TTC549 (cell line): ENCODE data around the gene ZNF736.
A peak's percentile ranks its signal among the peaks of the same experiment; 100 is the strongest.
"Not testable (repeated sequence)": the region's sequence is repeated elsewhere in the genome, so short reads cannot be mapped to it uniquely, and the experiment has no call there.

Source experiments
- FAIRE-seq: peaks from 2 replicates; lab custom pipeline; 2012; peaks lifted over from hg19 to GRCh38; lab: Jason Lieb, UNC

The ZNF736 gene

DNA sequence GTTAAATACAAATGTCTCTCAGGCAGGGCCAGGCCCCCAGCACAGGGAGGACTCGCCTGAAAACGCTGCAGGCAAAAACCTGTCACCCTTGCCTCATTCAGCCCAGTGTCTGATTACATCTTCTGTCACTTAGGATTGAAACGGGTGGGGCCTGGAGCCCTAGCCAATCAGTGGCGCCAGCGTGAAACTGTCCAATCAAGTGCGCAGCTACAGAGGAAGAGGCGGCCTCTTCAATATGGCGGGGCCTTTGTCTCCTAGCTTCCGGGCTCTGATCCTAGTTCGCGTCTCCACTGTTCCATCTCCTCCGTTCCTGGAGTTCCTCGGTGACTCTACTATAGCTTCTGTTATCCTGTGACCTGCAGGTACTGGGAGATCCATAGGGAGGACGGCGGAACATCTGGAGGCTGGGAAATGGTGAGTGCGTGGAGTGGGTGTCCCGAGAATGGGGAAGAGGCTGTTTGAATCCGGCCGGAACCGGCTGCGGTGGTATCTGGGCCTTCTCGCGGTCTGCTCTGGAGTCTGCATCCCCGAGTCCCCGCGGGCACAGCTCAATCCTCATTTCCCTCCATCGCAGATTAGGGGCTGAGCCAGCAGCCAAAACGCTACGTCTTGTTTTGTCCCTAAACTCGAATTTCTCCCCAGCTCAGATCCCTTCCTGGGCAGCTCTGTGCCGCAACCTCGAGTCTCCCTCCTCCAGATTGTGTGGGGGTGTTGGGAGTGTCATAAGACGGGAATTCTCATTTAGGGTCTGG is at the start of gene ZNF736:
Gene ZNF736, plus strand, starts transcription at position 222 of the 752 bp plus-strand sequence. Its CDS starts 190 bp downstream, at position 412.
- peak; percentile 54 for FAIRE-seq

DNA sequence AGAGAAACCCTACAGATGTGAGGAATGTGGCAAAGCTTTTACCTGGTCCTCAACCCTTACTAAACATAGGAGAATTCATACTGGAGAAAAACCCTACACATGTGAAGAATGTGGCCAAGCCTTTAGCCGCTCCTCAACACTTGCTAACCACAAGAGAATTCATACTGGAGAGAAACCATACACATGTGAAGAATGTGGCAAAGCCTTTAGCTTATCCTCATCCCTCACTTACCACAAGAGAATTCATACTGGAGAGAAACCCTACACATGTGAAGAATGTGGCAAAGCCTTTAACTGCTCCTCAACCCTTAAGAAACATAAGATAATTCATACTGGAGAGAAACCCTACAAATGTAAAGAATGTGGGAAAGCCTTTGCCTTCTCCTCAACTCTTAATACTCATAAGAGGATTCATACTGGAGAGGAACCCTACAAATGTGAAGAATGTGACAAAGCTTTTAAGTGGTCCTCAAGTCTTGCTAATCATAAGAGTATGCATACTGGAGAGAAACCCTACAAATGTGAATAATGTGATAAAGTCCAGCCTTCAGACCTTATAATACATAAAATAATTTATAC is 47.3 kb upstream of the ZNF736 start:
- no peak for FAIRE-seq

DNA sequence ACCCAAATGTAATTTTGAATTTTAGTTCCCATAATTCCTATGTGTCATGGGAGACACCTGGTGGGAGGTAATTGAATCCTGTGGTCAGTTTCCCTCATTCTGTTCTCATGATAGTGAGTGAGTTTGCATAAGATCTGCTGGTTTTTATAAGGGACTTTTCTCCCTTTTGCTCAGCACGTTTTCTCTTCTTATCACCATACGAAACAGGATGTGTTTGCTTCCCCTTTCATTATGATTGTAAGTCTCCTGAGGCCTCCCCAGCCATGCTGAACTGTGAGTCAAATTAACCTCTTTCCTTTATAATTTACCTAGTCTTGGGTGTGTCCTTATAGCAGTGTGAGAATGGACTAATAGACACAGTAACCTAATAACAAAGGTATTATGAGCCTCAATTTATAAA is 36.1 kb upstream of the ZNF736 start:
- FAIRE-seq: no peak

DNA sequence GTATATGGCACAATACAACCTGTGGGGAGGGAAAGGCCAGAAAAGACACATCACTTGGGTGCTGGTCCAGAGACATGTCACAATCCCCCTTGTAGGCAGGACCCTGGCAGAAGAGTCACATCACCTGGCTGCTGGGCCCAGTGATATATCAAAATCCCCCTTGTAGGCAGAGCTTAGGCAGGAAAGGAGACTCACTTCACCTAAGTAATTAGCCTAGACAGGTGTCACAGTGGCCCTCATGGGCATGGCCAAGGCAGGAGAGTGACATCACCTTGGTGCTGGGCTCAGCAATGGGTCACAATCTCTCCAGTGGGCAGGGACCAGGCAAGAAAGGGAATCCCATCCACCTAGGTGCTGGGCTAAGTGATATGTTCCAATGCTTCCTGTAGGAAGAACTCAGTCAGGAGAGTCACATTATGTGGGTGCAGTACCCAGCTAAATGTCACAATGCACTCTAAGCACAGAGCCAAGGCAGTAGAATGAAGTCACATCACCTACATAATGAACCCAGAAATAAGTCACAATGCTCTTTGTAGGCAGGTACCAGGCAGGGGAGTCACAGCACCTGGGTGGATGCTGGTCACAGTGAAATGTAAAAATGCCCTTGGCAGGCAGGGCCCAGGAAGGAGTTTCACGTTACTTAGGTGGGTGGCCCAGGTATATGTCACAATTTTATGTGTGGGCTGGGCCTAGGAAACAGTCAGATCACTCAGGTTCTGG is 18.9 kb upstream of the ZNF736 start:
- FAIRE-seq: no peak

DNA sequence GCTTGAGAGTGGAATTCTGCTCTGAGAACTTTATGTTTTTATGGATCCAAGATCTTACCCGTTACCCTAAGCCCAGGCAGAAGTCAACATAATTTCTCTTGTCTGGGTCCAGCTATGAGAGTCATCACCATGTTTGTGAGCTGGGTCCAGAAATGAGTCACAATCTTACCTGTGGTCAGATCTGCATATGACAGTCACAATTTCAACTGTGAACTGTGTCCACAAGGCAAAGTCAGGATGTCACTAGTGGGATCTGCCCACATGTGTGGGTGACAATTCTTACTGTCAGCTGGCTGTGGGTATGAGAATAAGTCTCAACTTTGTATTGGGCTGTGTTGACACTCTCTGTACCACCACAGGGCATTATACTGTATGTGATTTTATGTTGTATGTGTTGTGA is 16.3 kb upstream of the ZNF736 start:
- FAIRE-seq: not testable (repeated sequence)

DNA sequence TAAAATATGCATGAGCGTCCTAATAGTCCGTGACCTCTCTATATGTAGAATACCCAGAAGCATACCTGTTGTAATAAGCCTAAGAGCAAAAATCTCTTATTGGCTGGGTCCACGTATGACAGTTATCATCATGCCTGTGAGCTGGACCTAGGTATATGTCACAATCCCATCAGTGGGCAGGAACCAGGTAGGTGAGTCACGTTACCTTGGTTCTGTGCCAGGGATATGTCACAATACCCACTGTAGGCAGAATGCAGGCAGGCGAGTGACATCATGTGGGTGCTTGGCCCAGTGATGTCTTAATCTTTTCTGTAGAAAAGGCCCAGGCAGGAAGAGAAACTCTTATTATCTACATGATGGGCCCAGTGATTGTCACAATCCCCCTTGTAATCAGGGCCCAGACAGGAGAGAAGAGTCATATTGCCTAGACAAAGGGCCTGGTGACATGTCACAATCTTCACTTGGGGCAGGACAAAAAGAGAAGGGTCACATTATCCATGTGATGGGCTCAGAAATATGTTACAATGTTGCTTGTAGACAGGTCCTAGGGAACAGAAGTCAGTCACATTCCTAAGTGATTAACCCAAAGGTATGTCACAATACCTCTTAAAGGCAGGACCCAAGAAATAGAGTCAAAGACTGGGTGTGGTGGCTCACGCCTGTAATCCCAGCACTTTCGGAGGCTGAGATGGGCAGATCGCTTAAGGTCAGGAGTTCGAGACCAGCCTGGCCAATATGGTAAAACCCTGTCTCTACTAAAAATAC is 12.9 kb upstream of the ZNF736 start:
- no peak for FAIRE-seq

DNA sequence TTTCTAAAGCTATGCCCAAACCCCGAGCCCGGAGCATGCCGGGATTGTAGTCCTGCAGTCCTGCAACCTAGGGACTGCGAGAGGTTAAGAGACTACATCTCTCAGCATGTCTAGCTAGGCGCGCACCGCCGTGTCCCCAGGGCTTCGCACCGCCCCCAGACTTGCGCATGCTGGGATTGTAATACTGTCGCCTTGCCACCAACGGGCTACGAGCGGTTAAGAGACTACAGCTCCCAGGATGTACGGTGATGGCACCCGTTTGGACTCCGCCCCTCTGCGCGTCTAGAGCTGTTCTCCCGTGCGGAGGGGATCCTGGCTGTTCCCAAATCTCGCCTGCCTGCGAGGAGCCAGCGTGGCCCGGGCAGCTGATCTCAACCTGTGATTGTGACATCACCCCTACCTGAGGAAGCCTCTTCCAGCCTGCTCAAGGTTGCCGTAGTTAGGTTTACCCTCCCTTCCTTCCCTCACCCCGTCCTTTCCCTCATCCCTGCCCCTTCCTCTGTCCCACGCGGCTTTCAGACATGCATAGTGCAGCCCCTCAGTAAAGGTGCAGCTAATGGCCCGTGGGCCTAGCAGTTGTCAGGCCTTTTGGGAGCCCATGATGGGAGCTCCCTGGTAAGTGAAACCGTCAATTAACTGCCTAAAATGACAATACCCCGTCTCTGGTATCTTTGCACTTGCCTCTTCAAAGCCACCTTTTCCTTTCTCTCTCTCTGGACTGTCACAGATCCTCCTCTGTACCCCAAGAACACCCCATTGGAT is 6.3 kb upstream of the ZNF736 start:
- no peak for FAIRE-seq

DNA sequence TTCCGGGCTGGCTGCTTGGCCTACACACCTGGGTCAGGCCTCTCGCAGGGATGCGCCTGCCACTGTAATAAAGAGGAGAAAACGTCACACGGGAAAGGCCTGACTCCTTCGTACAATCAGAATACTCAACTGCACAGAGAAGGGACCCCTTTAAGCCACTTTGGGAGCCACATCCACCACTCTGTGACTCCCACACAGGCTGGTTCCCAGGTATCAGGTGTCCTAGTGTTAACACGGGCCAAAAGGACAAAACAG is 5.8 kb upstream of the ZNF736 start:
- FAIRE-seq: no peak

DNA sequence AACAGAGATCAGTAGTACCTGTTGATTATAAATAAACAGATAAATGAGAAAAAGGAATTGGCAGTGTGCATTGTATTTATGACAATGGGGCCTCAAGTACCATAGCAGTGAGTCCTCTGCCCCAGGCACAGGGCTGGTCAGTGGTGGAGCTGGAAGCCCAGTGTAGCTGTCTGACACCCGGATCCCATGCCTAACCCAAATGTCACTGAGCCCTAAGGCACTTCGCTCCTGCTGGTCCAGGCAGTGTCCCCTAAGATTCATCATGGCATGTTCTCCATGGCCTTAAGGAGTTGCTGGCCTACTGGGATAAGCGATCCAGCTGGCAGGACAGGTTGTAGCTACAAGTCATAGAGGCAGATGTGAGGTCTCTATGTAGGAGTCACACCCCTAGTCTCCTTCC is 3.3 kb upstream of the ZNF736 start:
- FAIRE-seq: no peak

DNA sequence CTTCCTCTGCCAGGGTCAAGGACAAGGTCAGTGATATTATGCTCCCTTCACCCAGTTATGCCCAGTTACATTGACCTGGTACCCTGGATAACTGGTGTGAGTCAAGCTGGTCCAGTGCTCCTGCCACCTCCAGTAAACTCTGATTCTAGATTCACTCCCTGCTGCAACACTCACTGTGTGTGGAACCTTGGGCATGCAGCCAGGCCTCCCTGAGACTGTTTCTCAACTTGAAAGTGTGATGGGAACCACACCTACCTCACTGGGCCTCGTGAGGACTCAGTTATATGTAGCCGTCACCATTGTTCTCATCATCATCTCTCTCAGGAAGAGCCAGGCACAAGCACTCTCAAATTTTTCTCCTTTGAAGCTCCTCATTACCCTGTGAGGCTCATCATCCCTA is 935 bp upstream of the ZNF736 start:
- FAIRE-seq: no peak

DNA sequence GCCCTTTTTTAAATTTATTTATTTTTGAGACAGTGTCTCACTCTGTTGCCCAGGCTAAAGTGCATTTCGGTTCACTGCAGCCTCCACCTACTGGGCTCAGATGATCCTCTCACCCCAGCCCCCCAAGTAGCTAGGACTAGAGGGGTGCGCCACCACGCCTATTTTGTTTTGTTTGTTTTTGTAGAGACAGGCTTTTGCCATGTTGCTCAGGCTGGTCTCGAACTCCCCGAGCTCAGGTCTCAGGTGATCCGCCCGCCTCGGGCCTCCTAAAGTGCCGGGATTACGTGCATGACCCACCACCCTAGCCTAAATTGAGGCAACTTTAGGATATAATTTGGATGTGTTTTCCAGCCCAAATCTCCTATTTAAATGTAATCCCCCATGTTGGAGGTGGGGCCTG is 805 bp downstream of the ZNF736 start:
- FAIRE-seq: no peak

DNA sequence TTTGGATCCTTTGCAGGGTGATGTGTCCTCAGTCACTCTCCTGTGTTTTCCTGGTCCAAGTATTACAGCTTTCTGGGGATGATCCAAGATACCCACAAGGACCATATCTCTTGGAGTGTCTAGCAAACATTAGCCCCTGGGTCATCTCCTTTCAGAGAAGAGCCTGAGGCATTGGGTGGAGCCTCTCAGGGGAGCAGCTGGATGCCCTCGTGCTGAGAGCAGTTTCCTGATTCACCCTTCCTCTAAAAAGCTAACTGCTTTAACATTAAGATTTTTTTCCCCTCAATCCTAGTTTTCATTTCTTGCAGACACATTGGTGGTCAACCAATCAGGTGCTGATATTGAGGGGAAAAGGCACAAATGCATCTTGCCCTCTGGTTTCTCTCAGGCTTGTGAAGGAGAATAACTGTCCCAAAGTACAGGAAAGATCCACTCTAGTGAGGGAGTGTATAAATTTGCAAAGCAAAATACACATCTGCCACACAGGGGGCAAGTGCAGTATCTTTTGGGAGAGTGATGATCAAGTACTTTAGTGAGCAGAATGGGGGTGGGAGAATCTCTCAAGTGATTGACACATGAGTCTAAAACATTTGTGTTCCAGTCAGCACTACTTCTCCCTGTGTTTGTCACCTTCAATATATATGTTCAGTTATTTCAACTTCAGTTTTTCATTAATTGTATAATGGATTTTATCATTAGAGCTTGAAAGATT is 2.4 kb downstream of the ZNF736 start:
- not testable (repeated sequence) for FAIRE-seq

DNA sequence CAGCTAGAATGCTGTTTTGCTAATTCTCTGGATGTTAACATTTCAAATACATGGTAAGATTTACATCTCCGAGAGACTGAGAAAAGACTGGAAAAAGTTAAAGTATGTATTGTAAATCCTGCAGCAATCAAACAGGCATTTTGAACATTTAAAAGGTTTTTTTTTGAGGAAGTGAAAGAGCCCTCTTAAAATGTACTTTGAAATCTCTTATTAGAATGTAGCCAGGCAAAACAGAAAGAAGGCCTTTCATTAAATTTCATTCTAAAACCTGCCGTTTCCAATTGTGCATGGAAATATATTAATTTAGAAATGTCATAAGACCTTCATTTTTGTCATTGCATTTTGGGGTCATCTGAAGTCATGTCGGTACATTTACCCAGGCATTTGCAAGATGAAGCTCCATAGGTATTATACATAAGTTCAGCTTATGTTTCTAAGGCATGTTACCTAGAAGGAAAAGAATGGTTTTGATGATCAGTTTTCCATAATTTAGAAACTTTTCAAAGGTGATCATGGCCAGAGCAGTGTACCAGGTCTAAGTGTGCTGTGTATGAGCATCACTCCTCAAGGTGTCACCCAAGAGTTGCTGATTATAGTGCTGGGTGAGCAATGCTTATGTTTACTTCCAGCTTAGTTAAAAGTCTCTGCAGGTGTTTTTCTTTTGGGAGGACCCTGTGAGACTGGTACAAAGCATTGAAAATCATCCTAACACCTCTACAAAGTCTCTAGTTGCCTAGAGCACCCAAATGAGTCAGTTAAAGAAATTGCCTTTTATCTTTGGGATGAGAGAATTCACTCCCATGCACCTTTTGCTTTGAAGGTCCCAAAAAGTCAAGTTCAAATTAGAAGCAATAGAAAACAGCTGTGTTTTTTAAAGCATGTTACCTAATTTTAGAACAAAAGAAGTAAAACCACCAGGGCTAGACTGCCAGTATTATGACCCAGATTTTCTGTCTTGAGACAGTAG is 7.1 kb downstream of the ZNF736 start:
- no peak for FAIRE-seq

DNA sequence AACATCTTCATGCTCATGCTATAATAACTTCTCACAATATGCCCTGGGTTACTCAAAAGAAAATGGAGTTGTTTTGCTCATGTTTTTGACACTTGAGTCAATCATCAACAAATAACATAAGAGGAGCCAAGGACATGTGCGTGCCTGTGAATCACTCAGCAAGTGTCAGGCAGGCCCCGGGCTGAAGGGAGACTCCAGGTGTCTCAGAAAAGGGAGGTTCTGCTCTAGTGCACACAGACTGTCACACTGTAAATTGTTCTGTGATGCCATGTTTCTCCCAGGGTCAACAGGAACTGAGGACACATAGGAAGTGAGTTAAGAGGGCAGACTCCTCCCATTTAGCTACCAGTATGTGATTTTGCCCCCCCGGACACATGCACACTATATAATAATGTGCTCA is 10.4 kb downstream of the ZNF736 start:
- not testable (repeated sequence) for FAIRE-seq

DNA sequence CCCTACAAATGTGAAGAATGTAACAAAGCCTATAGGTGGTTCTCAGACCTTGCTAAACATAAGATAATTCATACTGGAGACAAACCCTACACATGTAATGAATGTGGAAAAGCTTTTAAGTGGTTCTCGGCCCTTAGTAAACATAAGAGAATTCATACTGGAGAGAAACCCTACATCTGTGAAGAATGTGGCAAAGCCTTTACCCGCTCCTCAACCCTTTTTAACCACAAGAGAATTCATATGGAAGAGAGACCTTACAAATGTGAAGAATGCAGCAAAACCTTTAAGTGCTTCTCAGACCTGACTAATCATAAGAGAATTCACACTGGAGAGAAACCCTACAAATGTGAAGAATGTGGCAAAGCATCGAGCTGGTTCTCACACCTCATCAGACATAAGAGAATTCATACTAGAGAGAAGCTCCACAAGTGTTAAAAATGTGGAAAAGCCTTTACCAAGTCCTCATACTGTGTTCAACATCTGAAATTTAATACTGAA is 35.0 kb downstream of the ZNF736 start:
- not testable (repeated sequence) for FAIRE-seq

DNA sequence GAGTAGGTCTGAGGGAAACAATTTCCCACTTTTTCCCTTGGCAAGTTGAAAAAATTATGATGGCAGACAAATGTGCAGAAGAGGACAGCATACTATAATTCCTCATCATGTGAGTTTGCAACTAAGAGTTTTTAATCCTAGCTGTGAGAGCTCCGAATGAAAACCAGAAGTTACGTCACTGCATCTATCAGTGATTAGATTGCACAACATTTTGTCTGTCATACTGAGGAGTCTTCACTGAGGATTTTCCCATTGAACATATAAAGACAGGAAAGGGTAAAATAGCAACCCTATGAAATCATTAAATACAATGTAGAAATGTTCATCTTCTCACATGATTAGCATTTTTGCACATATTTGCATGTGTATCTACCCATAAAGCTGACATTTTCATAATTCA is 45.8 kb downstream of the ZNF736 start:
- no peak for FAIRE-seq

DNA sequence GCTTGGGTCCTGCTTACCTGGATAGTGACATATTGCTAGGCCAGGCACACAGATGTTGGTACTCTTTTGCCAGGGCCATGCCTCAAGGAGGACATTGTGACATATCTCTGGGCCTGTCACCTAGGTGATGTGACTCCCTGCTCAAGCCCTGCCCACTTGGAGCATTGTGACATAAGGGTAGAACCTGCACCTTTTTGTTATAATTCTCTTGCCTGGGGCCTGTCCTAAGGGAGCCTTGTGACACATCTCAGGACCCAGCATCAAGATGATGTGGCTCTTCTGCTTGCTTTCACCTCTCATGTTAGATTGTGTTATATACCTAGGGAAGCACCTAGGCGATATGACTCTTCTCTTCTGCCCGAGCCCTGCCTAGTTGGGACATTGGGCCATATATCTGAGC is 57.4 kb downstream of the ZNF736 start:
- FAIRE-seq: no peak

DNA sequence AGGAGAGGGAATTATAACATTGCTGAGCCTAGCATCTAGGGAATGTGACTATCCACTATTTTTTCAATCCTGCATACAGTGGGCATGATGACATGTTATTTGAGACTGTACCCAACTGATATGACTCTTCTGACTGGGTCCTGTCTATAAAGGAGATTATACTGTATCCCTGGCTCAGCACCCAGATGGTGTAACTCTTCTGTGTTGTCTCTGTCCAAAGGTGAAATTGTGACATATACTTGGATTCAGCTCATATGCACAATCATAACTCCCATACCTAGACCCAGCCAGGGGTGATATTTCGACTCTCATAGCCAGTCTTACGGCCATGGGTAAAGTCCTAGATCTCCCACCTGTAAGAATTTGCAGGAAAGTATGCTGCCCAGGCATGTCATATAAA is 59.3 kb downstream of the ZNF736 start:
- no peak for FAIRE-seq

DNA sequence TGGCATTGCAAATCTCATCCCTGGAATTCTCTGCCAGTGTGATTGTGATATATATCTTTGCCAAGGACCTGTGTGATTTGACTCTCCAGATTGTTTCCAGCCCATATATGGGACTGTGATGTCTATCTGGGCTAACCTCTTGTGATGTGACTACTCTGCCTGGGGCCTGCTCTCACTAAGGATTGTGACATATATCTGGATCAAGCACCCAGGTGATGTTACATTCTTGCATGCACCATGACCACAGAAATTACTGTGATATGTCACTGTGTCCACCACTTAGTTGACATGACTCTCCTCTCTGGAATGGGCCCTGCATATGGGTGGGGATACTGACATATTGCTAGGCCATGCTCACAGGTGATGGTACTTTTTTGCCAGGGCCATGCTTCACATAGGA is 86.6 kb downstream of the ZNF736 start:
- no peak for FAIRE-seq
